ENCODE results near the gene UBE2O. TPM values are rescaled to one million over a fixed set of nuclear protein-coding genes. Genes with fewer than 3 reads are reported as not detected.

UBE2O gene
- total RNA-seq, 1 experiment from 2014 or later: 52.6 TPM

GRCh38 chr17:76431509-76431908 is 21.4 kb downstream of the UBE2O start:
- no peak overlapping the region for H2AK5ac ChIP-seq (ENCODE audit: insufficient read length, low read length)
- H3K79me1 ChIP-seq (ENCODE audit: insufficient read depth, low read depth, low read length, poor library complexity, severe bottlenecking): peaks cover 12% of the 10 kb centered on the region
- H3K9me3 ChIP-seq (ENCODE audit: control insufficient read depth, low read depth, low read length): no peaks in the 10 kb centered on the region
- no peaks in the 10 kb centered on the region for H3K27me3 ChIP-seq (ENCODE audit: insufficient read depth, low read length)
- no peak overlapping the region for H2BK15ac ChIP-seq (ENCODE audit: low read depth, low read length)
- WGBS (ENCODE audit: extremely low coverage, insufficient read length, low lambda C conversion rate): no CpG with 5 or more reads among the region's 2 CpGs
- H3T11ph ChIP-seq (ENCODE audit: low read length): no peak overlapping the region
- no peak overlapping the region for H3K4me3 Mint-ChIP-seq
- no peak overlapping the region for H2BK5ac ChIP-seq (ENCODE audit: insufficient read length, low read length)
- H3K27ac ChIP-seq (ENCODE audit: insufficient read length, low read depth, low read length): no peak overlapping the region
- no peak overlapping the region for H4K5ac ChIP-seq (ENCODE audit: insufficient read length, low read depth, low read length)
- H3K27me3 Mint-ChIP-seq (ENCODE audit: low read depth): no peaks in the 10 kb centered on the region
- H4K8ac ChIP-seq (replicated peaks; ENCODE audit: insufficient read length, low read depth, low read length): no peak overlapping the region
- no peak for DNase-seq
- no peak overlapping the region for H3K18ac ChIP-seq (ENCODE audit: insufficient read length, low read depth, low read length)
- H3K4ac ChIP-seq (ENCODE audit: low read depth, low read length): no peak overlapping the region
- no peak overlapping the region for H4K91ac ChIP-seq (ENCODE audit: insufficient read length, low read depth, low read length)
- no peak overlapping the region for H3K14ac ChIP-seq (ENCODE audit: insufficient read depth, low read length)
- H3K36me3 Mint-ChIP-seq (ENCODE audit: insufficient read depth in 1 of 3, low read depth in 3 of 3): peaks cover 0 to 3% (median 0%) of the 10 kb centered on the region in 3 experiments; a peak in 2 of 7 replicates
- H3K23me2 ChIP-seq (ENCODE audit: insufficient read length, low read depth, low read length, poor library complexity, severe bottlenecking): no peaks in the 10 kb centered on the region
- H2AFZ ChIP-seq (ENCODE audit: low read length): no peak overlapping the region
- H2BK12ac ChIP-seq (ENCODE audit: insufficient read length, low read depth, low read length): no peak overlapping the region
- no peak overlapping the region for H3K23ac ChIP-seq (ENCODE audit: insufficient read length, low read depth, low read length)
- H3K4me1 Mint-ChIP-seq: peaks cover 35 to 39% of the 10 kb centered on the region in 2 experiments
- no peak overlapping the region for H3K4me2 ChIP-seq (ENCODE audit: insufficient read depth, insufficient read length, low read length)
- no peak overlapping the region for H3K9ac ChIP-seq (ENCODE audit: extremely low read depth, insufficient read length, low read length)
- H4K20me1 ChIP-seq (ENCODE audit: control insufficient read depth, insufficient read depth, insufficient read length): no peaks in the 10 kb centered on the region
- no peak overlapping the region for H2BK20ac ChIP-seq (ENCODE audit: low read depth, low read length, poor library complexity, severe bottlenecking)
- no peaks in the 10 kb centered on the region for H3K9me3 Mint-ChIP-seq
- H3K79me2 ChIP-seq (ENCODE audit: insufficient read depth, low read length): peaks cover 27% of the 10 kb centered on the region; the same call in 1 of the 2 replicates
- H2BK120ac ChIP-seq (ENCODE audit: low read depth, low read length, poor library complexity, severe bottlenecking): no peak overlapping the region
- no peak overlapping the region for H3K56ac ChIP-seq (ENCODE audit: insufficient read length, low read depth, low read length)
- peak overlapping the region in 2 of 3 experiments; percentile 25 to 57; a peak in 1 of 7 replicates for H3K27ac Mint-ChIP-seq
- TF ChIP-seq CTCF (conservative IDR thresholded peaks at IDR 0.05): no peak
- peaks cover 18% of the 10 kb centered on the region; the same call in 1 of the 2 replicates for H3K4me1 ChIP-seq (ENCODE audit: insufficient read depth, low read length)
